ENCODE data around the gene RALGDS. TPM values are rescaled to one million over a fixed set of nuclear protein-coding genes. Genes with fewer than 3 reads are reported as not detected.

Gene RALGDS
- total and polyA plus RNA-seq, 2 experiments from 2014 or later: 8.6 to 20.3 TPM

DNA sequence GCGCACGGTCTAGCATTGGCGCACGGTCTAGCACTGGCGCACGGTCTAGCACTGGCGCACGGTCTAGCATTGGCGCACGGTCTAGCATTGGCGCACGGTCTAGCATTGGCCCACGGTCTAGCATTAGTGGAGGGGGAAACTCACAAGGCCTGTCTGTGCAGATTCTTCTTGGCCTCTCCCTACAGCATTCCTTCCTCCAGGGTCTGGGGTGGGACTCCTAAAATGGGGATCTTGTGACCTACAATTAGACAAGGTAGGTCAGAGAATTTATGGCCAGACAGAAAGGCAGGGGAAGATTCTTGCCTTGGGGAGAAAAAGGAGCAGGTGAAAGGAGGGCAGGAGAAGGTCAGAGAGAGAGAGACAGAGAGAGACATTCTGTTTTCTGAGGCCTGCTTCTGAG is 48.1 kb upstream of the RALGDS start:
- Mint-ChIP-seq H3K4me3 (no peak overlapping the region), H3K36me3 (ENCODE audit: low read depth) (no peaks in the 10 kb centered on the region), H3K4me1 (0 out of 3 replicates have a peak, but pooled peaks cover 4% of the 10 kb centered on the region), H3K27me3 (ENCODE audit: insufficient read depth, low read depth, poor library complexity) (peaks cover 20% of the 10 kb centered on the region), H3K9me3 (no peaks in the 10 kb centered on the region), H3K27ac (no peak overlapping the region)
- TF ChIP-seq ZNF331 (CRISPR knock-in tag; IDR thresholded peaks at IDR 0.05; ENCODE audit: low read depth) (no peak), STAT1 (IDR thresholded peaks at IDR 0.05; ENCODE audit: unreplicated experiment) (no peak), JUNB (IDR thresholded peaks at IDR 0.05; ENCODE audit: unreplicated experiment) (no peak), ZNF114 (CRISPR knock-in tag; IDR thresholded peaks at IDR 0.05) (no peak), POLR2AphosphoS5 (IDR thresholded peaks at IDR 0.05; ENCODE audit: low read depth) (no peak), EZH2phosphoT487 (IDR thresholded peaks at IDR 0.05; ENCODE audit: unreplicated experiment) (no peak), NANOG (IDR thresholded peaks at IDR 0.05; ENCODE audit: borderline replicate concordance) (no peak), CREB1 (CRISPR knock-in tag; IDR thresholded peaks at IDR 0.05; ENCODE audit: low read depth) (no peak), ZNF462 (CRISPR knock-in tag; IDR thresholded peaks at IDR 0.05) (no peak), EZH2 (IDR thresholded peaks at IDR 0.05; ENCODE audit: low read depth, unreplicated experiment) (no peak), CTCF (conservative IDR thresholded peaks at IDR 0.05; ENCODE audit: low read depth in 2 of 2) (no peak)
- TF ChIP-seq, protein P1, sequence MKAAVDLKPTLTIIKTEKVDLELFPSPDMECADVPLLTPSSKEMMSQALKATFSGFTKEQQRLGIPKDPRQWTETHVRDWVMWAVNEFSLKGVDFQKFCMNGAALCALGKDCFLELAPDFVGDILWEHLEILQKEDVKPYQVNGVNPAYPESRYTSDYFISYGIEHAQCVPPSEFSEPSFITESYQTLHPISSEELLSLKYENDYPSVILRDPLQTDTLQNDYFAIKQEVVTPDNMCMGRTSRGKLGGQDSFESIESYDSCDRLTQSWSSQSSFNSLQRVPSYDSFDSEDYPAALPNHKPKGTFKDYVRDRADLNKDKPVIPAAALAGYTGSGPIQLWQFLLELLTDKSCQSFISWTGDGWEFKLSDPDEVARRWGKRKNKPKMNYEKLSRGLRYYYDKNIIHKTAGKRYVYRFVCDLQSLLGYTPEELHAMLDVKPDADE (IDR thresholded peaks at IDR 0.05): no peak
- TF ChIP-seq, protein P2, sequence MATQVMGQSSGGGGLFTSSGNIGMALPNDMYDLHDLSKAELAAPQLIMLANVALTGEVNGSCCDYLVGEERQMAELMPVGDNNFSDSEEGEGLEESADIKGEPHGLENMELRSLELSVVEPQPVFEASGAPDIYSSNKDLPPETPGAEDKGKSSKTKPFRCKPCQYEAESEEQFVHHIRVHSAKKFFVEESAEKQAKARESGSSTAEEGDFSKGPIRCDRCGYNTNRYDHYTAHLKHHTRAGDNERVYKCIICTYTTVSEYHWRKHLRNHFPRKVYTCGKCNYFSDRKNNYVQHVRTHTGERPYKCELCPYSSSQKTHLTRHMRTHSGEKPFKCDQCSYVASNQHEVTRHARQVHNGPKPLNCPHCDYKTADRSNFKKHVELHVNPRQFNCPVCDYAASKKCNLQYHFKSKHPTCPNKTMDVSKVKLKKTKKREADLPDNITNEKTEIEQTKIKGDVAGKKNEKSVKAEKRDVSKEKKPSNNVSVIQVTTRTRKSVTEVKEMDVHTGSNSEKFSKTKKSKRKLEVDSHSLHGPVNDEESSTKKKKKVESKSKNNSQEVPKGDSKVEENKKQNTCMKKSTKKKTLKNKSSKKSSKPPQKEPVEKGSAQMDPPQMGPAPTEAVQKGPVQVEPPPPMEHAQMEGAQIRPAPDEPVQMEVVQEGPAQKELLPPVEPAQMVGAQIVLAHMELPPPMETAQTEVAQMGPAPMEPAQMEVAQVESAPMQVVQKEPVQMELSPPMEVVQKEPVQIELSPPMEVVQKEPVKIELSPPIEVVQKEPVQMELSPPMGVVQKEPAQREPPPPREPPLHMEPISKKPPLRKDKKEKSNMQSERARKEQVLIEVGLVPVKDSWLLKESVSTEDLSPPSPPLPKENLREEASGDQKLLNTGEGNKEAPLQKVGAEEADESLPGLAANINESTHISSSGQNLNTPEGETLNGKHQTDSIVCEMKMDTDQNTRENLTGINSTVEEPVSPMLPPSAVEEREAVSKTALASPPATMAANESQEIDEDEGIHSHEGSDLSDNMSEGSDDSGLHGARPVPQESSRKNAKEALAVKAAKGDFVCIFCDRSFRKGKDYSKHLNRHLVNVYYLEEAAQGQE (IDR thresholded peaks at IDR 0.05; ENCODE audit: unreplicated experiment): no peak
- Histone ChIP-seq H3K36me3 (ENCODE audit: insufficient read depth) (no peaks in the 10 kb centered on the region), H3F3A (replicated peaks; ENCODE audit: low read depth) (no peaks in the 10 kb centered on the region), H3K4me1 (ENCODE audit: insufficient read depth) (no peaks in the 10 kb centered on the region), H3K27me3 (ENCODE audit: insufficient read depth) (no peaks in the 10 kb centered on the region; the same call in 1 of the 2 replicates), H3K27ac (ENCODE audit: low read depth) (no peak overlapping the region), H3K4me2 (no peak overlapping the region), H3K4me3 (no peak overlapping the region), H3K9me2 (ENCODE audit: insufficient read depth) (no peaks in the 10 kb centered on the region), H4K20me1 (replicated peaks; ENCODE audit: insufficient read depth) (no peaks in the 10 kb centered on the region), H3K79me2 (replicated peaks; ENCODE audit: insufficient read depth) (no peaks in the 10 kb centered on the region), H2AFZ (no peak overlapping the region)
- ATAC-seq (no peak), DNase-seq (ENCODE audit: low spot score) (no peak)
